GM10266 (cell line): ENCODE data around the gene IFIT1.
"Not testable (repeated sequence)": the region's sequence is repeated elsewhere in the genome, so short reads cannot be mapped to it uniquely, and the experiment has no call there.

Experiments used
- DNase-seq: peaks from one replicate; pipeline ENCODE4 v3.0.0; 2012; ENCODE audit errors: extremely low spot score
- TF ChIP-seq, protein P1 (sequence below): IDR thresholded peaks from 2 replicates; pipeline ENCODE4 v1.5.1; 2012; ENCODE audit warnings: mild to moderate bottlenecking, low read depth; ENCODE audit not compliant: control insufficient read depth, insufficient read depth; ENCODE audit errors: missing control alignments

Gene IFIT1

DNA sequence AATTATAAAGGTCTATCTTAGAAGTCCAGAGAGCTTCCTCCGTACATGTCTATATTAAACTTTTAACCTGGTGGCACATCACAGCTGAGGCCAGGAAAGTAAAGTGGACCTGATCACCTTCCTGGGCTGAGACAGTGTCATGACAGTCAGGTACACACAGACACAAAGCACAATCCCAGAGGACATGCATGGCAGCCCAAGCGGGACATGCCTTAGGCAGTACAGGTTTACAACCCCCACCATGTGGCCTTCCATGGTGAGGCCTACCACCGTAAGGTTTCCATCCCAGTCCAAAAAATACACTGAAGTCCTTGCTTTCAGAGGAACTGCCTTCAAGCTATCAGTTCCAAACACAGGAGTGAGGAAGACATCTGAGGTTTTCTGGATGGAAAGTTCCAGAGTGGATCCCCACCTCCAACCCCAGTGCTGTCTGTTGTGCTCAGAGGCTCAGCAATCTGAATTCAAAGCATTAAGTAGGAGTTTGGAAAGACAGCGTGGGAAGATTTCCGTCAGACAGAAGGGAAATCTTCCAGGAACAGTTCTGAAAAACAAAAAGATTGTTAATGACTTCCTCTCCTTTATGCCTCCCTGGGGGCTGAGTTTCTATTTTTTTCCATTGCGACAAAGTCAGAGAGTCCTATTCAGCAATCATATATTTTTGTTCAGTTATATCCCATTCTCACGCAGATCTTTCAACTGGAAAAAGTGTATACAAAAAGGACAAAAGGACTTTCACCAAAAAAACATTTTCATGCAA is 44.5 kb upstream of the IFIT1 start:
- DNase-seq = no peak
- TF ChIP-seq, protein P1, sequence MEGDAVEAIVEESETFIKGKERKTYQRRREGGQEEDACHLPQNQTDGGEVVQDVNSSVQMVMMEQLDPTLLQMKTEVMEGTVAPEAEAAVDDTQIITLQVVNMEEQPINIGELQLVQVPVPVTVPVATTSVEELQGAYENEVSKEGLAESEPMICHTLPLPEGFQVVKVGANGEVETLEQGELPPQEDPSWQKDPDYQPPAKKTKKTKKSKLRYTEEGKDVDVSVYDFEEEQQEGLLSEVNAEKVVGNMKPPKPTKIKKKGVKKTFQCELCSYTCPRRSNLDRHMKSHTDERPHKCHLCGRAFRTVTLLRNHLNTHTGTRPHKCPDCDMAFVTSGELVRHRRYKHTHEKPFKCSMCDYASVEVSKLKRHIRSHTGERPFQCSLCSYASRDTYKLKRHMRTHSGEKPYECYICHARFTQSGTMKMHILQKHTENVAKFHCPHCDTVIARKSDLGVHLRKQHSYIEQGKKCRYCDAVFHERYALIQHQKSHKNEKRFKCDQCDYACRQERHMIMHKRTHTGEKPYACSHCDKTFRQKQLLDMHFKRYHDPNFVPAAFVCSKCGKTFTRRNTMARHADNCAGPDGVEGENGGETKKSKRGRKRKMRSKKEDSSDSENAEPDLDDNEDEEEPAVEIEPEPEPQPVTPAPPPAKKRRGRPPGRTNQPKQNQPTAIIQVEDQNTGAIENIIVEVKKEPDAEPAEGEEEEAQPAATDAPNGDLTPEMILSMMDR = no peak

DNA sequence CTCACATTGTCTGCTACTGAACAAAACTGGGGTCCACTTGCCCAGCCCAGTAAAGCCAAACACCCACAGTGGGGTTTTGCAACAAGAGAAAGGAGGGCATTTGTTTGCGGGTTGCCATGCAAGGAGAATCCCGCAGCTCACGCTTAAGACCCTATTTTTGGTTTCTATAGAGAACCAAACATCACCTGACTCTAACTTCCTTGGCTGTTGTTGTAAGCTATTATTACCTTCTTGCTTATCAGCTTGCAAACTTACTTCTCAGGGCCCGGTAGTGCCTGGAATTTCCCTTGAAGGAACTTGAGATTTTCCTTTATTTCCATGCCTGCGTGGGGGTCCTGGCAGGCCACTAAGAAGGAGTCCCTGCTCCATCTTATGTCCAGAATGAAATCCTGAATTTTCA is 43.9 kb upstream of the IFIT1 start:
- no peak for DNase-seq
- TF ChIP-seq, protein P1 = no peak

- DNase-seq = no peak
- TF ChIP-seq, protein P1 = no peak
Observed at GRCh38 chr10:89348975-89349374, 43.4 kb upstream of the IFIT1 start.

DNA sequence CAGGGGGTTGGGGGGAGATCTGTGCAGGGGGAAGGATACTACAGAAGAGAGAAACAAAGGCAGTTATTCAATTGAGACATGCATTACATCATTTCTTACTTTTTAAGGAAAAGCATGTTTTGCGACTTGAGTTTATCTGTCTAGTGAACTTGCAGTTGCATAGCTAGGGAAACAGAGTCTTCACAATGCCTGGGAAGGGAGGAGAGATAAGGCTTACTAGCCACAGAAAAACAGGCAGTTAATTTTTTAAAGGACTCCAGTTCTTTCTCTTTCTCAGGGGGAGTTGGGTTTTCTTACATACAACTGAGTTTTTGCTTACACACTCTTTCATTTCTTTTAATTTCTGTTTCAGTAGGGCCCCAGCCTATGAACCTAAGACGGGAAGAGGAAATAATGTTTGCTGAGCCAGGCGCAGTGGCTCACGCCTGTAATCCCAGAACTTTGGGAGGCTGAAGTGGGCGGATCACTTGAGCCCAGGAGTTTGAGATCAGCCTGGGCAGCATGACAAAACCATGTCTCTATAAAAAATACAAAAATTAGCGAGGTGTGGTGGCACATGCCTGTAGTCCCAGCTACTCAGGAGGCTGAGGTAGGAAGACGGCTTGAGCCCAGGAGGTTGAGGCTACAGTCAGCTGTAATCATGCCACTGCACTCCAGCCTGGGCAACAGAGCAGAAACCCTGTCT is 41.6 kb upstream of the IFIT1 start:
- not testable (repeated sequence) for DNase-seq

GRCh38 chr10:89351412-89351779 is 41.0 kb upstream of the IFIT1 start:
- TF ChIP-seq, protein P1 = no peak

GRCh38 chr10:89351780-89352597 is 40.4 kb upstream of the IFIT1 start:
- TF ChIP-seq, protein P1 = no peak
- no peak for DNase-seq

More at GRCh38 chr10:89351412-89351779, 41.0 kb upstream of the IFIT1 start:
- DNase-seq = peak; percentile 51

- TF ChIP-seq, protein P1 = no peak
- no peak for DNase-seq
Observed at GRCh38 chr10:89352802-89353201, 39.6 kb upstream of the IFIT1 start.
